Measurements from ENCODE around the gene ALPL. TPM values are rescaled to one million over a fixed set of nuclear protein-coding genes. Genes with fewer than 3 reads are reported as not detected.
"Not testable (repeated sequence)": the region's sequence is repeated elsewhere in the genome, so short reads cannot be mapped to it uniquely, and the experiment has no call there.

Gene ALPL
- total RNA-seq, 1 experiment from 2014 or later = not detected

DNA sequence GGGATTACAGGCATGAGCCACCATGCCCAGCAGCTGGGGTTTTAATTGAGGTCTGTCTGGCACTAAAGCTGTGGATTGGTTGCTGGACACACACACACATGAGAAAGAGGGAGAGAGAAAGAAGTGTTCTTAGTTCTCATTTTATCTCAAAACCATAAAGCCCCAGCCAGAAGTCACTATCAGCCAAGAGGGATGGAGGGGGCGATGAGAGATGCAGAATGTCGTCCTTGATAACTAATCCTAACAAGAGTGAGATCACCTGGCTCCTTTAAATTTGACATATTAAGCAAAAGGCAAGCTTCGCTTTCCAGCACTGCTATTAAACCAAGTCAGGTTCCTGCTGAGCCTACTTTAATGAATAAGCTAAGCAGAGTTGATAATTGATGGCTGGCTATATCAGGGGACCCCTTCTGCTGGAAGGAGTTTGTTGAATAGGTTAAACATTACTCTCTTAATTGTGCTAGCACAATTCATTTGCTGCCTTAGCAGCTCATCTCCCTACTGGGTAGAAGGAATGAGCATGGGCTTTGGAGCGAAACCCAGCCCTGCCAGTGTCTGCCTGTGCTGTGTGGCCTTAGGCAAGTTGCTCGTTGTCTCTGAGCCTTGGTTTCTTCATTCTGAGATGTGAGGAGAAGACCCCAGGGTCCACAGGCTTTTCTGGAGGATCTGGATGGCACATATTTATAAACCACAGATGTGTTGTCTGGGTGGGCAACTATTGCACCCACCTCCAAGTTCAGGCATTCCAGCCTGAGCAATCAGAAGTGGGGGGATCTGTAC, 50.8 kb downstream of the ALPL start:
- DNase-seq (ENCODE audit: low spot score) = no peak

GRCh38 chr1:21560916-21561638, 51.9 kb downstream of the ALPL start:
- no peak for DNase-seq (ENCODE audit: low spot score)

GRCh38 chr1:21562896-21563295, 53.7 kb downstream of the ALPL start:
- DNase-seq (ENCODE audit: low spot score) = no peak

DNA sequence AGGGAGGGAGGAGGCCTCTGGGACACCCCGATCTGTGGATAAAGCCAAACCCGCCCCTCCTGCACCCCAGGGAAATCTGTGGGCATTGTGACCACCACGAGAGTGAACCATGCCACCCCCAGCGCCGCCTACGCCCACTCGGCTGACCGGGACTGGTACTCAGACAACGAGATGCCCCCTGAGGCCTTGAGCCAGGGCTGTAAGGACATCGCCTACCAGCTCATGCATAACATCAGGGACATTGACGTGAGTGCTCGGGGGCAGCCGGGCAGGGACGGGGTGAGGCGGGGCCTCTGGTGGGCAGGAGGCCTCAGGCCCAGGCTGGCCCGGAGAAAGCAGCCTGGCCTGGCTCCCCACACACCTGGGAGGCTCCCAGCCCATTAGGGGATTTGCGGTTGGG, 54.7 kb downstream of the ALPL start:
- DNase-seq (ENCODE audit: low spot score) = no peak

DNA sequence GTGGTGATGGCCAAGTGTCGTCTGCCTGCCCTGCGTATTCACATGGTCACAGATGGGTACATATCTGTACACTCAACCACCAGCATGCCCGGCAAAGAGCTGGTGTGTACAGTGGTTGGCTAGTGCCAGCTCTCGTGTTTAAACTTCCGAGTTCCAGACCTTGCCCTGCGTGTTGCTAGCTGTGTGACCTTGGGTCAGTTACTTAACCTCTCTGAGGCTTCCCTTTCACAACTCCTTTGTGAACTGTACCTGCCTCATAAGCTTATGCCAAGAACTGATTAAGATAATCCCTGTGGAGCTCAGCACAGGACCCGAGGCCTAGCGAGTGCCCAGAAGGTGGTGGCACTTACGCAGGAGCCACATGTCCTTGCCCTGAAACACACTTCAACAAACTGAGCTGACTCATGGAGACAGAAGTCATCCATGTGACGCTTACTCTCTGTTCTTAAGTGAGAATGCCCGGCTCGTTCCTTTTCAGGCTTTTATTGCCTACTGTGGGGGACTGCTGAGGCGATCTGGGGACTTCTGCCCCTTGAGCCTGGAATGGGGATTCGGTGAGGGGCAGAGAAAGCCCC, 55.4 kb downstream of the ALPL start:
- DNase-seq (ENCODE audit: low spot score) = no peak

GRCh38 chr1:21565285-21565684, 56.1 kb downstream of the ALPL start:
- DNase-seq (ENCODE audit: low spot score) = no peak

DNA sequence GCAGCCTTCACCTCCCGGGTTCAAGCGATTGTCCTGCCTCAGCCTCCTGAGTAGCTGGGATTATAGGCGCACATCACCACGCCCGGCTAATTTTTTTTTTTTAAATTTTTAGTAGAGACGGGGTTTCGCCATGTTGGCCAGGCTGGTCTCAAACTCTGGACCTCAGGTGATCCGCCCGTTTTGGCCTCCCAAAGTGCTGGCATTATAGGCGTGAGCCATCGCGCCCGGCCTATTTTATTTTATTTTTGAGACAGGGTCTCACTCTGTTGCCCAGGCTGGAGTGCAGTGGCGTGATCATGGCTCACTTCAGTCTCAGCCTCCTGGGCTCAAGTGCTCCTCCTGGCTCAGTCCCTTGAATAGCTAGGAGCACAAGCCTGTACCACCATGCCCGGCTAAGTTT, 57.1 kb downstream of the ALPL start:
- DNase-seq (ENCODE audit: low spot score) = not testable (repeated sequence)

- no peak for DNase-seq (ENCODE audit: low spot score)
These were observed 58.2 kb downstream of the ALPL start for GRCh38 chr1:21567241-21568005.

DNA sequence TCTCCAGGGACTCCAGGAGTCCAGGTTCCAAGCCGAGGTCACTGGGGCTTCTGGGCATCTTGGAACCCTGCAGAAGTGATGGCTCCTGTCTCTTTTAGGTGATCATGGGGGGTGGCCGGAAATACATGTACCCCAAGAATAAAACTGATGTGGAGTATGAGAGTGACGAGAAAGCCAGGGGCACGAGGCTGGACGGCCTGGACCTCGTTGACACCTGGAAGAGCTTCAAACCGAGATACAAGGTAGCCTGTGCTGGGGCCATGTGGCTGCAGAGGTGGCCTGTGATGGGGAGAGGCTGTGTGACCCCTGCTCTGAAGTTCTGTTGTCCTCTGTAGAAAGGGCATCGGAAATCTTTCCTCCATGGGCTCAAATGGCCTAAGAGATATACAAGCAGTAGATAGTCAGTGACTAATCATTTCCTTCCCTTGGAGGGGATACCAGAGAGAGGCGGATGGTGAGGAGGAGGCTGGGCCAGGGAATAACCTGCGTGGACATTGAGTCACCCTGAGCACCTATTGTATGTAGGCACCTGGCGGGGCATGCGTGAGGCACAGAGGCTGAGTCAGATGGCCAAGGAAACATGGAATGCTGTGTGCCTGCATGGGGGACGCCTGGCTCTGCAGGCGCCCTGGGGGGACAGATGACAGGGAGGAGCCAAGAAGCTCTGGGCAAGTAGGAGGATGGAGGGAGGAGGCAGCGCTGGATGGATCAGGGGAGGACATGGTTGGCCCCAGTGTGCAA, 59.0 kb downstream of the ALPL start:
- DNase-seq (ENCODE audit: low spot score) = peak; percentile 15

- DNase-seq (ENCODE audit: low spot score) = no peak
These were observed 59.7 kb downstream of the ALPL start for GRCh38 chr1:21568809-21569385.

DNA sequence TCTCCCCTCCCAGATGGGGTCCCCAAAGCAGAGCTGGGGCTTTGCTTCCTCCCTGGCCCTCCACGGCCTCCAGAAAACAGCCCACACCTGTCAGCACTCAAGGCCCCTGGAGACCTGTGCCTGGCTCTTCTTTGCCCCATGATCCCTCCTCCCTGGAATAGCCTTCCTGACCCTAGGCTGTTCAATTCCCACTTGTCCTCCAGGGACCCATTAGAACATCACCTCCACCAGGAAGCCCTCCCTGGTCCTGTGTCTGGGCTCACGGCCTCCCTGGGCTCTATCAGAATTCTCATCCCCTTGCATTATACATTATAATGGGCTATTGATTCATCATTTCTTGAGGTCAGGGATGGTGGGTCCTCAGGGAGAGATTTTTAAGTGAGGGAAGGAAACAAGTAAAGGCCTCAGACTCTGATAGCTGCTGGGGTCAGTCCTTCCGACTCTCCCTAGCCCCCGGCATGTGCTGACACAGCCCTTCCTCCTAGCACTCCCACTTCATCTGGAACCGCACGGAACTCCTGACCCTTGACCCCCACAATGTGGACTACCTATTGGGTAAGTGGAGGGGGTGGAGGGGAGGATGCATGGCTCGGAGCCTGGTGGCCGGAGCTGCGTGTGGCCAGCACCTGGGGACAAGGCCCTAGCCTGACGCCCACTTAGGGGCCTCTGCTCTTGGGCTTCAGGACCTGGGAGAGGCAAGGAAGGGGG, 60.8 kb downstream of the ALPL start:
- no peak for DNase-seq (ENCODE audit: low spot score)

DNA sequence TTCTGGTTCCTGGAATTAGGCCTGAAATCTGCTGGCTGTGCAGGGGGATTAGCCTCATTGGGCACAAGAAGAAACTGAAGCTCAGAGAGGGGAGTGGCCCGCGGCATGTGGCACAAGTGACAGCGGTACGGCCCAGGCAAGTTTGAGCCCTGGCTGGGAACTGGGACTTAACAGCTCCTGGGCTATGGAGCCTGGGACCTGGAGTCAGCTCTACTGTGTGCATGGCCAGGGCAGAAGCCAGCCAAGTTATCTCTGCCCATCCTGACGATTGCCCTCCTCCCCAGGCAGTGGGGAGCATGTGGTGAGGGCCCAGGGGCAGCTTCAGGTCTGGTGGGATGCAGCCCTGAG, 61.3 kb downstream of the ALPL start:
- DNase-seq (ENCODE audit: low spot score) = no peak

- DNase-seq (ENCODE audit: low spot score) = no peak
These were observed 61.7 kb downstream of the ALPL start for GRCh38 chr1:21570885-21571284.

DNA sequence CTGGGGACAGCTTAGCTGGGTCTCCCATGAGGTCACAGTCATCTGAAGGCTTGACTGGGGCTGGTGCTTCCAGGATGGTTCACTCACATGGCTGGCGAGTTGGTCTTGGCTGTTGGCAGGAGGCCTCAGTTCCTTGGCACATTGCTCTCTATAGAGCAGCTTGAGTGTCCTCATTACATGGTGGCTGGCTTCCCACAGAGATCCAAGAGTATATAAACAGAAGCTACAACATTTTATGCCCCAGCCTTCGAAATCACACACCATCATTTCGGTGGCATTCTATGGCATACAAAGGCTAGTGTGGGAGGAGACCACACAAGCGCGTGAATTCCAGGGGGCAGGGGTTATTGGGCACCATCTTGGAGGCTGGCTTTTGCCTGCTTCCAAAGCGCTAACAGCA, 63.0 kb downstream of the ALPL start:
- no peak for DNase-seq (ENCODE audit: low spot score)

DNA sequence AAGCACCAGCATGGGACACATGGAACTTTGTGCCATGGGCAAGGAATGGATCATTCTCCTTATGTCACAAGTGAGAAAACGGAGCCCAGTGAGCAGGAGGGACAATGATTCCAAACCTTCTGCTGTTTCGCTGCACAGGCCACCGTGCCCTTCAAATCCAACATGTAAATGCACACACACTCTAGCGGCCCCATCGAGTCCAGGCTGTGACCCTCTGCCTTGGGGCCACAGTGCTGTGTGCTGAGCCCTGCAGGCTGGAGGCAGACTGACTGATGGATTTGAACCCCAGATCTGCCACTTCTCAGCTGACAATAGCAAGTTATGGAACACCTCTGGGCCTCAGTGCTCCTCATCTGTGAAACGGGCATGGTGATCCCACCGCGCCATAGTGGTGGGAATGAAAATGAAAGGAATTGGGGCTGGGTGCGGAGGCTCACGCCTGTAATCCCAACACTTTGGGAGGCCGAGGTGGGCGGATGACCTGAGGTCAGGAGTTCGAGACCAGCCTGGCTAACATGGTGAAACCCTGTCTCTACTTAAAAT, 63.6 kb downstream of the ALPL start:
- no peak for DNase-seq (ENCODE audit: low spot score)

GRCh38 chr1:21573475-21573874, 64.3 kb downstream of the ALPL start:
- DNase-seq (ENCODE audit: low spot score) = no peak

- peak; percentile 74 for DNase-seq (ENCODE audit: low spot score)
These were observed 64.8 kb downstream of the ALPL start for GRCh38 chr1:21573971-21574465.

DNA sequence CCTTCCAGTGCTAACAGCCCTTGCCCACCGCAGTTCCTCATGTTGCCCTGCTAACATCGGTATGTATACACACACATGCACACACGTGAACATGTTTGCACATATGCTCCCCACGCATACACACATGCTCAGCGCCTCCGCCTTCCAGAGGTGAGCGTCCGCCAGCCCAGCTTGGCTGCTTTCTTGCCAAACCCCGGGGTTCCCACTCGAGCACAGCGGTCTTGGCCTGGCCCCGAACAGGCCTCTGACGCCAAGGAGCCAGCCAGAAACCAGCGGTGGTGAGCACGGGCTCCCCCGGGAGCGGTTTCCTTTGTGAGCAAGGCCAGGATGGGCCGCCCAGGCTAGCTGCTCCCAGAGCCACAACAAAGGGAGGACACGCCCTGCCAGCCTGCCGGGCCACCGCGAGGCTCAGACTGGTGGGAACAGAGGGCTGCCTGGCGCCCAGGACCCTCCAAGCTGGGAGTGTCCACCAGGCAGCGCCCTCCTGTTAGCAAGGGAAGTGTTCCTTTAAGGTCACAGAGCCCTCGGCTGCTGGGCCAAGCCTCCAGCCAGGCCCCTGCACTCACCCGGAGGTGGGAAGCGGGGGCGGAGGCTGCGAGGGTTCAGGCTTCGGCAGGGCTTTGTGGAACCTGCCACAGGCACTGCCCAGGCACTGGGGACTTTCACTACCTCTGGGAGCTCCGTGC, 65.4 kb downstream of the ALPL start:
- peak; percentile 21 for DNase-seq (ENCODE audit: low spot score)

DNA sequence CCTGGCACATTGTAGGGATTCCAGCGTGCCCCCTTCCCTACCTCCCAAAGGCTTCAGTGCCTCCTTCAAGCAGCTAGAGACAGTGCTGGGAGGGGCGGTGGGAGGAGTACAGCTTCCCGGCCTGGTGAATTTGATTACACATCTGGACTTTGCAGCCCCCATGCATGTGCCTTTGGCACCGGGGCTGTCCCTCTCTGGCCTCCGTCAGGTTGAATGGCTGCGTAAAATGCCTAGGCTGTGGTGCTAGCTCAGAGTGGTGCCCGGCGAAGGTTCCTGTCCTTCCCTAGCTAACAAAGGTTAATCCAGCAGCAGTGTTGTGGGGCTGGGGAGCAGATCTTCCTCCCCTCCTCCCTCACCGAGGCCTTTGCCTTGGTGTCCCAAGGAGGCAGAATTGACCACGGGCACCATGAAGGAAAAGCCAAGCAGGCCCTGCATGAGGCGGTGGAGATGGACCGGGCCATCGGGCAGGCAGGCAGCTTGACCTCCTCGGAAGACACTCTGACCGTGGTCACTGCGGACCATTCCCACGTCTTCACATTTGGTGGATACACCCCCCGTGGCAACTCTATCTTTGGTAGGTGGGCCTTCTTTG, 66.2 kb downstream of the ALPL start:
- no peak for DNase-seq (ENCODE audit: low spot score)

Data from A172 (cell line).